Left colon (tissue), 2 donors: ENCODE data around the gene NDUFS4. TPM values are rescaled to one million over a fixed set of nuclear protein-coding genes. Genes with fewer than 3 reads are reported as not detected.
"Not testable (repeated sequence)": the region's sequence is repeated elsewhere in the genome, so short reads cannot be mapped to it uniquely, and the experiment has no call there.

Experiments used
- ATAC-seq: fragments of 200-7000 bp; cut with Tn5 transposase; one replicate; pipeline ENCODE4 v1.9.1; 2020; ENCODE audit warnings: mild to moderate bottlenecking, moderate library complexity
- DNase-seq, 2 donors: peaks; one replicate each; pipeline ENCODE4 v3.0.0-alpha.2; 2020
- intact Hi-C, 2 donors: fragments of 100-400 bp; cut with DNase I in 1 of 2; cut with micrococcal nuclease in 1 of 2; formaldehyde crosslinking; loops; one replicate each; pipeline versions ENCODE4 v1.11.2 to v1.14.0; 2022; cut with DNase I, micrococcal nuclease
- total RNA-seq, 2 donors: library from RNA; stranded (reverse); fragmentation: NEBNext Ultra II Directional; extraction: Animal tissue kit (Norgen Biotek cat#: 25700); gene quantifications; one replicate each; pipeline ENCODE4 v1.2.1, GENCODE V29; 2021
- donor health status: DM: no; HTN: no; CAD: no.
- donor health status: DM: yes; HTN: yes; CAD: no.

The NDUFS4 gene
- total RNA-seq, 2 donors from 2014 or later = 92.6 to 97.3 TPM

GRCh38 chr5:53568871-53569270 is 8.4 kb downstream of the NDUFS4 start:
- DNase-seq (no peak), ATAC-seq (no peak)
- intact Hi-C loops = no loop called here

- intact Hi-C loops = no loop called here
- no peak for ATAC-seq
- DNase-seq = no peak
Observed at GRCh38 chr5:53569453-53569852, 9.0 kb downstream of the NDUFS4 start.

DNA sequence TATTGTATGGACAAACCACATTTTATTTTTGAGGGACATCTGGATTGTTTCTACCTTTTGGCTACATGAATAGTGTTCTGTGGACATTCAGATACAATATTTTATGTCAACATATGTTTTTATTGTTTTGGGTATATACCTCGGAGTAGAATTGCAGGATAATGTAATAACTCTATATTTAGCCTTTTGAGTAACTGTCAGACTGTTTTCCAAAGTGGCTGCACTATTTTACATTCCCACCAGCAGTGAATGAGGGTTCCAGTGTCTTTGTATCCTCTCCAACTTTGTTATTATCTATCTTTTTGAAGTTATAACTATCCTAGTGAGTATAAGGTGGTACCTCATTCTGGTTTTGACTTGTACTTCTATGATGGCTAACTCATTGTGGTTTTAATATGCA is 11.0 kb downstream of the NDUFS4 start:
- DNase-seq (no peak), ATAC-seq (no peak)
- intact Hi-C loops = no loop called here

GRCh38 chr5:53575101-53575500 is 14.7 kb downstream of the NDUFS4 start:
- intact Hi-C loops = no loop called here
- DNase-seq = no peak
- no peak for ATAC-seq

DNA sequence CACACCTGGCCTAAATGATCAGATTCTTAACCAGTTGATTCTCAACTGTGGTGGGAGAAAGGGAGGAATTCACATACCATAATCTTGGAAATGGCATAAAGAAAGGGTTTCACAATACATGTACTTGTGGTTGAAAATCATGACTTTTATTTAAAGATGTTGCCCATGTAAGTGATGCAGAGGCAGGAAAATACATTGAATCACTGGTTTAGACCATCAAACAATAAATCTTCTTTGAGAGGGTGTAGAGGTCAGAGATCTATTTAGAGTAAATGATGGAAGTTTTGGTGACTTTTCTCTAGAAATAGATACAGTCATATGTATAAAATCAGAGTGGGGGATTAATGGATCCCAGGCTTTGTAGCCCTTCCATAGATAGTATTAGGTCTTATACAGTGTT is 15.4 kb downstream of the NDUFS4 start:
- no peak for ATAC-seq
- DNase-seq = no peak
- intact Hi-C loops = no loop called here

GRCh38 chr5:53576674-53577073 is 16.2 kb downstream of the NDUFS4 start:
- DNase-seq = no peak
- no peak for ATAC-seq
- intact Hi-C loops = no loop called here

DNA sequence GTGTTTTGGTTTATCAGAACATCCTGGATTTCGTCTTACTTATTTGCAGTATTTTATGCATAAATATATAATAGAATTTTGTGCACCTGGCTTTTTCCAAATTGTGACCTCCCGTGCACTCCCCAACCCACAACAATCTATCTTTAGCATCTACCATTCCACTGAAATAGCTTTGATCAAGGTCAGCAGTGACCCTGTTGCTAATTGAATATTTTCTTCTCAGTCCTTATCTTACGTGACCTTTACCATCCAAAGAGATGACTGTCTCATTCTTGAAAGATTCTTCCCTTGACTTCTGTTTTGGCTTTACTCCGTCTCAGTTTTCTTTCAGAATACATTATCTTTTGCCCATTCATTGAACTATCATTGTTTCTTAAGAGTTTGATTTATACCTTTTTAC is 18.4 kb downstream of the NDUFS4 start:
- DNase-seq = no peak
- intact Hi-C loops = no loop called here
- ATAC-seq = no peak

DNA sequence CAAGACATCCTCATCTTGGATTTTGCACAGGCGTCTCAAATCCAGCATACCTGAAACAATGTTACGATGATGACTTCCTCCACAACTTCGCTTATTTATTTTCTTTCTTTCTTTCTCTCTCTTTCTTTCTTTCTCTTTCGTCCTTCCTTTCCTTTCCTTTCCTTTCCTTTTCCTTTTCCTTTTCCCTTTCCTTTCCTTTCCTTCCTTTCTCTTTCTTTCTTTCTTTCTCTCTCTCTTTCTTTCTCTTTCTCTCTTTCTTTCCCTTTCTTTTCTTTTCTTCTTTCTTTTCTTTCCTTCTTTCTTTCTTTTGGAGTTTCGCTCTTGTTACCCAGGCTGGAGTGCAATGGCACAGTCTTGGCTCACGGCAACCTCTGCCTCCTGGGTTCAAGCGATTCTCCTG is 20.1 kb downstream of the NDUFS4 start:
- DNase-seq (no peak), ATAC-seq (no peak)
- intact Hi-C loops = no loop called here

DNA sequence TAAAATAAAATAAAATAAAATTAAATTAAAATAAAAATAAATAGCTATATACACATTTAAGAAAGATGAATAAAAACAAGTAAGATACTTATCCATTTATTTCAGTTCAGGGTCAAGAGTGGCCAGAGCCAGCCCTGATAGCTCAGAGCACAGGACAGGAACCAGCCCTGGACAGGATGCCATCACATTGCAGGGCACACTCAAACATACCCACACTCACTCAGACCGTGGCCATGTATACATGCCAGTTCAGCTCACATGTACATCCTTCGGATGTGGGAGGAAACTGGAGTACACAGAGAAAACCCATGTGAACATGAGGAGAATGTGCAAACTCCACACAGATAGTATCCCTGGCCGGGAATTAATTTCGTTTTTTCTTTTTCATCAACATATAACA is 21.8 kb downstream of the NDUFS4 start:
- no peak for DNase-seq
- ATAC-seq = no peak
- intact Hi-C loops = no loop called here

DNA sequence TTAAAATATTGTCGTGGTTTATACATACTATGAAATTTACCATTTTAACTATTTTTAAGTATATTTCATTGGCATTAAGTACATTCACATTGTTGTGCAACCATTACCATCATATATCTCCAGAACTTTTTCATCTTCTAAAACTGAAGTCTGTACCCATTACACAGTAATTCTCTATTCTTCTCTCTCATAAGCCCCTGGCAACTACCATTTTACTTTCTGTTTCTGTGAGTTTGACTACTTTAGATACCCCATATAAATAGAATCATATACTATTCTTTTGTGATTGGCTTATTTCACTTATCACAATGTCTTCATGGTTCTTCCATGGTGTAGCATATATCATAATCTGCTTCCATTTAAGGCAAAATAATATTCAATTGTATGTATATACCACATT is 30.3 kb downstream of the NDUFS4 start:
- intact Hi-C loops = no loop called here
- DNase-seq (no peak), ATAC-seq (no peak)

DNA sequence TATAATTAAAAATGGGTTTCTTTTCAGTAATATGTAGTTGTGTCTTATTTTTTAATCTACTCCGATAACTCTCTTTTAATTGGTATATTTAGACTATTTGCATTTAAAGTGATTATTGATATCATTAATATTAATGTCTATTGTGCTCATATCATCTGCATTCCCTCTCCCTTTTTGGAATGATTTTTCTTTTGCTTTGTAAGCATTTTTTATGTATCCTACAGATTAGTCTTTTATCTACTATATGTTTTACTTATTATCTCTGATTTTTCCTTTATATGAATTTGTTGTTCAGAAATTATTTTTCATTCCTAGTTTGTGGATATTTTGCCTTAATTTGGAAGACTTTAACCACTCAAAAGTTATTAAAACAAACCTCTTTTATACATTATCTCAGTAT is 34.0 kb downstream of the NDUFS4 start:
- no peak for ATAC-seq
- DNase-seq = no peak
- intact Hi-C loops = no loop called here

DNA sequence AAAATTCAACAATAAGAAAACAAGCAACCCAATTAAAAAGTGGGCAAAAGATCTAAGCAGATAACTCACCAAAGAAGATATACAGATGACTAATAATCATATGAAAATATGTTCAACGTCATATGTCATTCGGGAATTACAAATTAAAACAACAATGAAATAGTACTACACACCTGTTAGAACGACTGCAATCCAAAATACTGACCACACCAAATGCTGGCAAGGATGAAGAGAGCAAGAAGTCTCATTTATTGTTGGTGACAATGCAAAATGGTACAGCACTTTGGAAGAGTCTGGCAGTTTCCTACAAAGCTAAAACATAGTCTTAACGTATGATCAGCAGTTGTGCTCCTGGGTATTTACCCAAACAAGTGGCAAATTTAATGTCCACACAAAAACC is 37.5 kb downstream of the NDUFS4 start:
- ATAC-seq (no peak), DNase-seq (no peak)
- intact Hi-C loops = no loop called here

- DNase-seq (no peak), ATAC-seq (no peak)
- intact Hi-C loops = no loop called here
Observed at GRCh38 chr5:53601570-53601969, 41.1 kb downstream of the NDUFS4 start.

GRCh38 chr5:53603009-53603687 is 42.7 kb downstream of the NDUFS4 start:
- no peak for ATAC-seq
- intact Hi-C loops = no loop called here
- no peak for DNase-seq

DNA sequence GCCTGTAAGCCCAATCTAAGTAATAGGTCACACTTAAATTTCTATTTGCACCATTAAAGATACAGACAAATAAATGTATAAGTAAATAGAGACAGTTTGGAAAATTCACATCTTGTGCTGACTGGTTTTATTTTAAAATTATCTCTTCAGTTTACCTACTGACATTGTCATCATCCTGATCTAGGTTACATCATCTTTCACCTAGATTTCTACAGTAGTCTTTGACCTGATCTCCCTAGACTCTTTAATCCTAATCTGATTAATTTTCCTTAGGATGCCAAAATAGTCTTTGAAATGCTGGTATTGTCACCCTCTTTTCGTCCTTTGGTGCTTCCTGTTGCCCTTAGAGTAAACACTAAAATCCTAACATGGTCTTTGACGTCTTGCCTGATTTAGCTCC is 43.9 kb downstream of the NDUFS4 start:
- no peak for ATAC-seq
- intact Hi-C loops = no loop called here
- no peak for DNase-seq

DNA sequence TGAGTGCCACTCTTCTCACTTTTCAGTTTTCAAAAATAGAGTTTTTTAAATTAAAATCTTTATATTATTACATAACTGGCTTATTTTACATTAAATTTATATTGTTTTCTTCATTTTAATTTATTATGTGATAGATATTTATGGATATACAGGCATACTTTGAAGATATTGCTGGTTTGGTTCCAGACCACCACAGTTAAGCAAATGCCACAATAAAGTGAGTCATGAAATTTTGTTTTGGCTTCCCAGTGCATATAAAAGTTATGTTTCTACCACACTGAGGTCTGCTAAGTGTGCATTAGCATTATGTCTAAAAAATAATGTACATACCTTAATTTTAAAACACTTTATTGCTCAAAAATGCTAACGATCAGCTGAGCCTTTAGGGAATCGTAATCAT is 47.4 kb downstream of the NDUFS4 start:
- DNase-seq = no peak
- no peak for ATAC-seq
- intact Hi-C loops = no loop called here

GRCh38 chr5:53608897-53609296 is 48.5 kb downstream of the NDUFS4 start:
- ATAC-seq, DNase-seq, intact Hi-C loops: not testable (repeated sequence)

GRCh38 chr5:53613061-53613460 is 52.6 kb downstream of the NDUFS4 start:
- DNase-seq (no peak), ATAC-seq (no peak)
- intact Hi-C loops = no loop called here

DNA sequence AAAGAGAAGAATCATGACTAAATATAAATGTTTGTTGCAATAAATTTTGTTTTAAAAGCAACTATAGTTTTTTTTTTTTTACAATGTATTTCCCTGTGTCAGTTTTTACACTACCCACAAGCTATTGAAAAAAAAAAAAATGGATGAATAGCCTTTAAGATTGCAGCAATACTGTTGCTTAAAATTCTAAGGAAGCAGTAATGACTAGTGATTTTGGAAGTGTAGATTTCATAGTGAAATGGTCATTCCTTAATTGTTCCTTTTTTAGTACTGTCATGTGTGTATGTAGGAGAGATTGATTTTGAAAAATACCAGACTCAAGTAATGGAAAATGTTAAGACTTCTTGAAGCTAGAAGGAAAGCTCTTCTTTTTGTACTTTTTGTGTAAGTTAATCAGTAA is 53.1 kb downstream of the NDUFS4 start:
- intact Hi-C loops = no loop called here
- ATAC-seq (no peak), DNase-seq (no peak)

GRCh38 chr5:53614376-53614885 is 54.0 kb downstream of the NDUFS4 start:
- DNase-seq = no peak
- intact Hi-C loops = no loop called here
- no peak for ATAC-seq

DNA sequence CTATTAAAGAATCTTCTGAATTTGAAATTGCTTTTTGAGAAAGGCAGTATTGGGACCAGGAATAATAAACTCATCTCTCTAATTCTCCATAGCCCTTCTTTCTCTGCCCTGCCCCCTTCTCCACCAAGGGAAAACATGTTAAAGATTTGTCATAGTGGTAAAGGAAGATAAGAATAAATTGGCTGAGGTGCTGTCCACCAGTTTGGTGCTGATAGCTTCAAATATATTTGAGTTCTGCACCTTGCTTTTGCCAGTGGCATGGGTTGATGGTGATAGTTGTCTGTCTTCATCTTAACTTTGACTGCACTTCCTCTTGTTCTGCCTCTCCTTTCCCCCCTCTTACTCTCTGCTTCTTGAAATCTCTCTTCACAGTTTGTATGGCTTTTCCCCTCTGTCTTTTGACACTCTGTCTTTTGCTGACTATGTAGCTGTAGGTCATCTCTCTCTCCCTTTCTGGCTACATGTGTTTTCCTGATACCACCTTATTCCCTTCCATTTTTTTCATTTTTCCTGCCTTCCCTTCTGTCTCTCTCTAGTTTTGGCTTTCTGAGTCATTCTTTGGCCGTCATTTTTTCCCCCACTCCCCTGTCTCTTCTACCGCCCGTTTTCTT is 56.6 kb downstream of the NDUFS4 start:
- intact Hi-C loops = no loop called here
- DNase-seq (no peak), ATAC-seq (no peak)
